RPMI7951 (cell line): ENCODE measurements around the gene HDAC7. TPM values are rescaled to one million over a fixed set of nuclear protein-coding genes. Genes with fewer than 3 reads are reported as not detected.
A peak's percentile ranks its signal among the peaks of the same experiment; 100 is the strongest.
"Not testable (repeated sequence)": the region's sequence is repeated elsewhere in the genome, so short reads cannot be mapped to it uniquely, and the experiment has no call there.

ENCODE experiments used
- DNase-seq: peaks from one replicate; pipeline ENCODE4 v3.0.0-alpha.2; 2012; ENCODE audit warnings: low read depth
- total RNA-seq: library from RNA; depleted of rRNA; stranded (reverse); fragments of >200 nt; shearing (Covaris generic); gene quantifications from 2 replicates; pipeline ENCODE4 v1.2.3, GENCODE V29; 2014

Gene HDAC7
- total RNA-seq, 1 experiment from 2014 or later = 13.9 TPM

DNA sequence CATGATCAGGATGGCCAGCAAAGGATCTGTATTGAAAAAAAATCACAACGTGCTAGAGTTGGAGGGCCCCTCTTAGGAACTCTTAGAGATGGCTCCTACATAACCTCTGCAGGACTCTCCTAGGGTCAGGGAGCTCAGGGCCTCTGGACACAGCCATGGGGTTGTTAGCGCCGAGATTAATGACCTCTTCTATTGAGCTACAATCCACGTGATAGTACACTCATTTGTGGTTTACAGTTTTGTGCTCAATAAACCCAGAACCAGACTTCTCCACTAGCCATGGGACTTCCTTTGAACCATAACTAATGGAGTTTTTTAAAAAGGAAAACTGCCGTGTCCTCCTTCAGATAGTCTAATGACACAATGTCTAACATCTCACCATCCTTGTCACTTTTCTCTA, 29.6 kb upstream of the HDAC7 start:
- DNase-seq = no peak

DNA sequence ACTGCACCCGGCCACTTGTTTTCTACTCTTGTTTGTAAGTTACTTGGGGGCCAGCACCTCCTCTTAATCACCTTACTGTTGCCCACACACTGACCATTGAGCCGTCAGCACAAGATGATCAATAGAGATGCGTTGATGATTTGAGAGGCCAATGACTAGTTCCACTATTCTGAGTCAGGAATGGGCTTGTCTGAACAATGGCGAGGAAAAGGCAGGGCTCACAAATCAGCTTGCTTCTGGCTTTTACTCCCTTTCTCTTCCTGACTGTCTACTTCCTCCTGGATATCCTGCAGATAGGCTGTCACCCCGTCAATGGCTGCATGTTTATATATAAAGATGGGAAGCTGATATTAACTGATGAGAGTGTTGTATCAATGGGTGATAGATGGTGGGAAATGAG, 29.1 kb upstream of the HDAC7 start:
- DNase-seq = no peak

DNA sequence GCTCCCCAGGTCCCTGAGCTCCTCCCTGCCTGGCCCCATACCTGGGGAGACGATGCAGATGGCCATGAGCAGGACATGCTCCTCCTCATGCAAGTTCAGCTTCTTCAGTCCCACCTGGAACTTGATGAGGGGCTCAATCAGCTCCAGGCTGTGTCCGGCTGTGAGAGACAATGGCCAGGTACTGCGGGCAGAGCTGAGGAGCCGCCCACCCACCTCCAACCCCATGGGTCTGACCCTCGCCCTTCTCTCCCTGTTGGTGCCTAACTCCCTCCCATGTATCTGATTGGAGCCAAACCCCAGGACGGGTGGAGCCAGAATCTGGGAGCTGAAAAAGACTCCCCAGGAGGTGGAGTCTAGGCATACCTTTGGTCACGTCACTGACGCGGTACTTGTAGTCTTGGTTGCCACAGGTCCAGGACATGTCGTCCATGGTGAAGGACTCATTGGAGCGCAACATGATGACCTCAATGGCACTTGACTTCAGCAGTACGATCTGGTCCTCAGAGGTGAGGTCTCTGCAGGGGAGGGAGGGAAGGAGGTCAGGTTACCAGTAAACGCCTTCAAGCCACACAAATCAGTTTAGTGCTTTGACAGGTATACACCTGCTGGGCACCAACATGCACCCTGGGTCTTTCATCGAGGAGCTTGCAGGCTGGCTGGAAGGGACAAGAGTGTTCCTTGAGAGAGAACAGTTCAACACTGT, 26.7 kb upstream of the HDAC7 start:
- DNase-seq = no peak

DNA sequence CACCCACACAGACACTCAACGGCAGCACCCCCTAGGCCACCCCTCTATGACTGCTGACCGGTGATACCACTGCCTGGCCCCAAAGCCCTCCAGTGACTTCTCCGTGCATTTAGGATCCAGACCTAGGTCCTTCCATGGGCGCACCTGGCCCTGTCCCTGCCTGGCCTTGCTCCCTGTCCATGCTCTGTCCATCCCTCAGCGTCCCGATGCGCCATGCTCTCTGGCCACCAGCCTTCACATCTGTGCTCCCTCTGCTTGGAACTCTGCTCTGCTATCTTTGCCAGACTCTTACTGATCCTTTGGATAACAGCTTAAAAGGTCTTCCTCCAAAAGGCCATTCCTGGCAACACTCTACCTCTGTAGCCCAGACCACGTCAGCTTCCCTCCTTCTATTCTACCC, 25.4 kb upstream of the HDAC7 start:
- no peak for DNase-seq

DNA sequence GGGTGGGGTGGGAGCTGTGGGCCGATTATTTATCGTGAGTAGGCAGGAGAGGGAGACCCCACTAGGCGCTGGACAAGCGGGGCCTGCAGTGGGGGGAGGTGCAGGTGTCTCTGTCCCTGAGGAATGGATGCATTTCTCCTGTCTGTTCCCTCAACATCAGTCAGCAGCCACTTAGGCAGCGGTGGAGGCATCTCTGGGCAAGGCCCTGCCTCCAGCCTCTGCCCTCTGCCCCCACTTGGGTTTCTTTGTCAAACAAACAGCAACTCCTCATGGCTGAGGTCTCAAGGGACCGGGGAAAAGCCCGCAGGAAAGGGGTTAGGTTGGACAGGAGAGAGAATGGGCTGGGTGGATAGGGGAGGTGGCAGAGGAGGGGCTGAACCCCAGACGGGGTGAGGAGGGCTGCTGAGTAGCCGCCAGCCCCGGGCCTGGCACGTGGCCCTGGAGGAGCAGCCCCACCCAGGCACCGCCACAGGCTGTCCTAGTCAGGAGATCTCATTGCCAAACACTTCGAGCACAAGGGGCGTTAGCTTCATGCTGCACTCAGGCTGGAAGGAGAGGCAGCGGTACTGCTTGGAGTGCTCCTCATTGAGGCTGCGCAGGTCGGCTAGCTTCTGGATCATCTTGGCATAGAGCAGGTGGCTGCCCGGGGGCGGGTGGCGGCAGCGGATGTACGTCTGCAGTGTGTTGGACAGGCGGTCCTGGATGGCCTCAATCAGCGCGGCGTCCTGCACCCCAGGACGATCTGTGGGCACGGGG, 24.7 kb upstream of the HDAC7 start:
- DNase-seq = no peak

DNA sequence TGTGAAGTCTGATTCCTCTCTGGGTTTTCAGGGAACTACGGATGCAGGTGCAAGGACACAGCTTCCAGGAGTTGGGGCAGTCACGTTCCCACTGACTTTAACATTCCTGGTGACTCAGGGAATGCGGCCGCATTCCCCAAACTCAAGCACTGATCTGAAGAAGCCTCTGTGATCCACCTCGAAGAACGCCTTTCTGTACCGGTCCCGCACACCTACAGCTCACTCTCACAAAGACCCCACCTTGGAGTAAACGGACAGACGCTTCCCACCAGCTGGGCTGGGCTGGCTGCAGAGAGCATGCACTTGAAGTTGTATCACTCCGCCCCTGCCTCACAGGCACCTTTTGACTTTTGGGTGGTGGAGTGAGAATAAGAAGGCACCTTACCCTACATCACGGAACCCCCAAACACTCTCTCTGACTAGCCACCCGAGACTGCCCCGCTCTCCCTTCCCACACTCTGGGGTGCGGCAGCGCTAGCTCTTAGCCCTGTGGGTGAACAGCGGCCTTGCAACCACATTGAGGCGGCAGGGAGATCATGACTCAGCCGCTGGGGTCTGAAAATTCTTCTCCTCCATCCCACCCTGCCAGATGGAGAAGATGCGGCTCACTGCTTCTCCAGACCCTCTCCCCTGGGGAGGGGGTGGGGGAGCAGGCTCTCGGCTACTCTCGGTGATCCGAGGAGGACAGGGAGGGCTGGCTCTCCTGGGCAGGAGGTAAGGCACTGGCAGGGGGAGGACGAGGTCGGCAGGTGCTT, 23.7 kb upstream of the HDAC7 start:
- no peak for DNase-seq

DNA sequence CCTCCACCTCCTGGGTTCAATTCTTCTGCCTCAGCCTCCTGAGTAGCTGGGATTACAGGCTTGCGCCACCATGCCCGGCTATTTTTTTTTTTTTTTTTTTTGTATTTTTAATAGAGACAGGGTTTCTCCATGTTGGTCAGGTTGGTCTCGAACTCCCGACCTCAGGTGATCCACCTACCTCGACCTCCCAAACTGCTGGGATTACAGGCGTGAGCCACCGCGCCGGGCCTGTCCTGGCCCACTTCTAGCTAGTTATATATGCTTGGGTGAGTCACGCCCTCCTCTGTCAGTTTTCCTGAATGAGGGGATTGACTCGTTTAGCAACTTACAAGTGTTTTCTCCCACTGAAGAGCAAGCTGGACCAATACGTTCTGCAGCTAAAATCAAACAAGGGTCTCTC, 22.8 kb upstream of the HDAC7 start:
- not testable (repeated sequence) for DNase-seq

DNA sequence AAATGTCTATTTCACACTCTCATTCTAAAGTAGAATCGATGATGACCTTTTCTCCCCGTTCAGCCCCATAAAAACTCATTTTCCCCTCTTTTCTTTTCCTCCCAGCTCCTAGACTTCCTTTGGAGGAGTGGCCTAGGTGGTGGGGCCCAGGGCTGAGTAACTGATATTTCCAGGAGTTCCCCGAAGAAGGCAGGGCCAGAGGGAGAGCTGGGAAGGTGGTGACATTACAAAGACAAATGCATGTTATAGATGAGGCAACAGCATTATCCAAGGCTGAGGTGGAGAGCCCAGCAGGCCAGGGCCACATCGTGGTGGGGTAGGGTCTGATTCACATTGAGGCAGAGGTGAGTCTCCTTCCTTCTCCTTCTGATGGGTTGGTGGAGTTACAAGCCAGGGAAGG, 22.2 kb upstream of the HDAC7 start:
- DNase-seq = no peak

DNA sequence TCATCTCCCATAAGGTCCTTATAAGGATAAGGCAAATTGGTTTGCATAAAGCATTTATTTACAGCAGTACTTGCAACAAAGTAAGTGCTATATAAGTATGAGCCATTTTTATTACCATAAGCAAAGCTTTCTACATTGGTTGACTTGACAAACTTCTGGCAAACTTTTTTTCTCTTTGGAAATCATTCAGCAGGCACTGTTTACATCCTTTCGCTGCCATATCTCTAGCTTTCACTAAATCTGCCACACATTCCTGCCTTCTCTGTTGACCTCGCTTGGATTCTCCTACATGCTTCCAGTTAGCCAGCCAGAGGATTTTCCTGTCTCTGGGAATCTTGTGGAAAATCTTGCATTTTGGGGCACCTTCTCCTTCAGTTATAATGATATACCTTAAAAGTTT, 21.8 kb upstream of the HDAC7 start:
- no peak for DNase-seq

DNA sequence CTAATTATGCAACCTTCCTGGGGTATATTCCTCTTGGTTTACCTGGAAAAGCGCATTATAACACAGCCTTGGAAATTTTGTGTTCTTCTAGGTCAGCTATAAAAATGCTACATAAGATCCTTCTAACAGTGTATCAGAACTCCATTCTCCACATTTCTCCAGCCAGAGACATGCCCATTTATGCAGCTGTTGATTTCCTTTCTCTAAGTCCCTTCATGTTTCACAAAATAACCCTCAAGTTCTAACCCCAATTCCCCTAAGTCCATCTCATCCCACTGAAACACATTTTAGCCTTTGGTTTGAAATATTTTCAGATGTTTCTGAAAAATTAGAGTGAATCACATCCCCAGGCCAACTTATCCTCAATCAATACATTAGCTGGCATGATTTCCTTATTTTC, 20.9 kb upstream of the HDAC7 start:
- DNase-seq = no peak

DNA sequence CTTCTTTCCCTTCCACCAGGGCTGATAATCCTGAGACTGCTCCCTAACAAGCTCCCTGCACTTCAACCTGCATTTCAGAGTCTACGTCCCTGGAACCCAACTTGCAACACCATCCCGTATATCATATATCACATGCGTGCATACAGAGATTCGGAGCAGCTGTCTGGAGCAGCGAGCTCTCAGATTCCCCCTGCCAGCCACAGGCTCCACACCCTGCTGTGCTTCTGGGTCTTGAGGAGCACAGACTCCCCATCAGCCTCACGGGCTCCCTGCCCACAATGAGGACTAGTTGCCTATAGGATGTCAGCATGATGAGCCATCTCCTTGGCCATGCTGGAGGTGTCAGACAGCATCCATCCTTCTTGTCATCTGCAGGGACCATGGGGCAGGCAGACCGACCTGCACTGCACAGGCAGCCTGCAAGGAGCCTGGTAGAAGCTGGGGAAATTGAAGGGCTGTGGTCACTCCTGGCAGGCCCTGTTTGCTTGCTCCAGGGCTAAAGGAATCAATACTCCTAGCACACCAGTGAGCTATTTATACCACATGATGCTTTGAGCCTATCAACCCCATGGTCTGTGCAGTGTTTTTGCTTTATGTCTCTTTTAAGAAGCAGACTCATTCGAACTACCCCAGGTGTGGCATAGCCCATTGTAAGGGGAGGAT, 19.6 kb upstream of the HDAC7 start:
- no peak for DNase-seq

DNA sequence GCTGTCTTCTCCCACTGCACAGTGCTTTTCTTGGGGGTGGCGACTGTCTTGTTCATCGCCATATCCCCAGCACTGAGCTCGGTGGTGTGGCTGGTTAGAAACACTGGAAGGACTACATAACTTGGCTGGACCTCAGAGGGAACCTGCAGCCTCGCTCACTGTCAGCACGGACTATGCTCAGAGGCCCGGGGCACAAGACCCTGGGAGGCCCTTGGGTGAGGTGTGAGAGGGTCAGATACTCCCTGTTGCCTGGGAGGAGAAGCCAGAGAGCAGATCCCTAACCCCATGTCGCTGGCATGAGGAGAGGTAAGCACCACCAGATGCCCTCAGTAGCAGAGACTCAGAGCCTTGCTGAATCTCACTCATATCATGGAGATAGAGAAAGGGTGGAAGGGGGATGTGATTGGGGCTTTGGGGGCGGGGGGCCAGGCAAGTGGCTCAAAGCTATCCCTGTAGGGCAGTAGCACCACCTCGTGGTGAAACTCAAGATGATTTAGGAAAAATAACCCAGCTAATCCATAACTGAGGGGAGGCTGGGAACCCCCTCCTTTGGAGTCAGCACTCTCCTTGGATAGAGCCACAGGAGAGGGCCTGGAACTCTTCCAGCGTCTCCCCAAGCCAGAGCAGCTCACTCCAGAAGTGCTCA, 18.7 kb upstream of the HDAC7 start:
- DNase-seq = peak; percentile 39

DNA sequence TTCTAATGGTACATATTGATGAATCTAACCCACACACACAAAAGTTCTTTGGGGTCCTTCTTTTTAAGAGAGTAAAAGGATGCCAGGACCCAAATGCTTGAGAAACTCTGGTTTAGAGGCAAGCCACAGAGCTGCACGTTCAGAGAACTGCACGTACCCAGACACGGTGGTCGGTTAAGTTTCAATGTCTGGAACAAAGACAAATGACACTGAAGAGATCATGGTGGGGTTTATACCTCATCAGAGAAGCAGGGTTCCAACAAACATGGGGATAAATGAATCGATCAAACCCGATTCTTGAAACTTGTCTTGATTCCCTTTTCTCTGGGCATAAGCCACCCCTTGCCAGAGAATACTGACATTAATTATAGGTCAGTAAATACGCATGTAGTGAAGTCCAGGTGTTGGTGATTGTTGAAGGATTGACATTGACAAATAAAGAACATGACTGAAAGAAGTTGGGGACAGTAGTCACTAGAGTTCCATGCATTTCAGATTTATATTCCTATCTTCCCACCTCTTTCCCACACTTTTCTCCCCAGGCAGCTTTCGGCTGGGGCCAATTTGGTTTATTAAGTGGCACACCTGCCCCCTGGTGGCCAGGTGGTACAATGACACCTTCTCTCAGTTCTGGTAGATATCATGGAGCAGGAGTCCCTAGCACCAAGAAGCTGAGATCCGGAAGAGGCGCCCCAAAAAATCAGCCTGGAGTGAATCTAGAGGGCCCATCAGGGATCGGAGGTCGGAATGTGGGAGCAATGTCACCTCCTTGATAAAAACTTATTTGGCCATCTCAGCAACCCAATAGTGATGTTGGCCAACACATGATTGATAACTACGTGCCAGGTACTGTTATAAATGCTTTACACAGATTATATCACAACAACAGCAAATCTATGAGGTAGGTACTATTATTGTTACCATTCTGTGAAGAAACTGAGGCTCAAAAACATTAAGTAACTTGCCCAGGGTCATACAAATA, 17.8 kb upstream of the HDAC7 start:
- peak; percentile 63 for DNase-seq

DNA sequence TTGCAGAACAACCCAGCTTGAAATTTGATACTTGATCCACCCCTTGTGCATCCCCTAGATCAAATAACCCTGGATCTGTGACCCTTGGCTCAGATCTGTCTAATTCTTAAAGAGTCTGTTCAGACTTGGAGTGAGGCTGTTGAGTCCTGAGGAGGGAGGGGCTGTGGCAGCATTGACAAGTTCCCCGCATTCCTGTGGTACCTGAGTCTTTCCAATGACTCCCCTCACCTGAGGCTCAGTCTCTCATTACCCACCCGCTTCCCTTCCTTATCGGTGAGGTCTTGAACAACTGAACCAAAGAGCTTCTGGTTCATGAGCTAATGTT, 16.1 kb upstream of the HDAC7 start:
- no peak for DNase-seq

DNA sequence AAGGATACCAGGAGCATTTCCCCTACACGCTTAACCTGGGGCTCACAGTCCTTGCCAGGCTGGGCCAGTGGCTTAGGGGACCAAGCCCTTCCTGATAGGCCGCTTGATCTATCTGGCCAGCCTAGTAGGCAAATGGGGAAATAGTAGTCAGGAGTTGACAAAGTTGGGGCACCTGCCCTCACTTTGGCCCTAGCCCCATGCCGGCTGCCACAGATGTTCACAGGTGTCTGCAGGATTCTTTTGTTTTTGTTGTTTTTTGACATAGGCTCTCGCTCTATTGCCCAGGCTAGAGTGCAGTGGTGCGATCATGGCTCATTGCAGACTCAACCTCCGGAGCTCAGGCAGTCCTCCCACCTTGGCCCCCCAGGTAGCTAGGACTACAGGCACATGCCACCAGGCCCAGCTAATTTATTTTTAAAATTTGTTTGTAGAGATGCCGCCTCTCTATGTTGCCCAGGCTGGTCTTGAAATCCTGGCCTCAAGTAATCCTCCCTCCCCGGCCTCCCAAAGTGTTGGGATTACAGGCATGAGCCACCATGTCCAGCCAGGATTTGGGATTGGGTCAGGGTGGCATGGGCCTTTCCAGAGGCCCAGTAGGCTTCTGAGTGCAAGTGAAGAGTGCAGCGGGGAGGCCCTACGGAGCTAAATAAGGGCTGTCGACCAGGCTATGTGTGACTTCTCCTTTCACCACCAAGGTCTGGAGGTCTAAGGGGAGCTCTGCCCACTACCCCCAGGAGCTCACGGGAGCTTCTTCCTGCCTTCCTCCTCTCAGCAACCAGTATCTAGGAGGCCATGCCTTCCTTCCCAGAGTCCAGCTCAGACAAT, 15.5 kb upstream of the HDAC7 start:
- DNase-seq = no peak

DNA sequence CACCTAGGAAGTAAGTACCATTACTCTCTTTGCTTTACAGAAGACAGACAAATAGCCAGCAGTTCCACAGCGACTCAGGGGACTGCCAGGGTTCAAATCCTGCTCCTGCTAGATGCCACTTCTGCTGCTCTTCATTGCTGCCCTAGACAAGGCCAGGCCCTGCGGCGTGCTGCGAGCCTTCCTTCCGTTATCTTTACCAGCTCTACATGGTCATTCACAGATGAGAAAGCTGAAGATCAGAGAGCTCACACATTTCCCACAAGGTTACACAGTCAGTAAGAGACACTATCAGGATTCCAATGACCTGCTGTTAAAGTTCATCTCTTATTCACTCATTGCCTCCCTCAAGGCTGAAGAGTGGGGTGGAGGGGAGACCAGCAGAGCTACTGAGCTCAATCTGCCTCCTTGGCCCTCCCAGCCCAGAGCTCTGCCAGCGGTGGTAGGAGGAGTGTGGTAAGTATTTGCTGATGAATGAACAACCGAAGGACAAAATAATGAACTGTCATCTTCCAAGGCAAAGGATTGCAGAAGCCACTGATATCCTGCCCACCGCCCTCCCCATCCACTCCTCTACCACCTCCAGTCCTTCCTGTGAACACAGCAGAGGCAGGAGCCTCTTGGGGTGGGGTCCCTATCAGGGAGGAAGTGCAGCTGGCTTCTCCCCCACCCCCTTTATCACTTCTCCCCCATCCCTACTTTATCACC, 14.6 kb upstream of the HDAC7 start:
- DNase-seq = no peak

DNA sequence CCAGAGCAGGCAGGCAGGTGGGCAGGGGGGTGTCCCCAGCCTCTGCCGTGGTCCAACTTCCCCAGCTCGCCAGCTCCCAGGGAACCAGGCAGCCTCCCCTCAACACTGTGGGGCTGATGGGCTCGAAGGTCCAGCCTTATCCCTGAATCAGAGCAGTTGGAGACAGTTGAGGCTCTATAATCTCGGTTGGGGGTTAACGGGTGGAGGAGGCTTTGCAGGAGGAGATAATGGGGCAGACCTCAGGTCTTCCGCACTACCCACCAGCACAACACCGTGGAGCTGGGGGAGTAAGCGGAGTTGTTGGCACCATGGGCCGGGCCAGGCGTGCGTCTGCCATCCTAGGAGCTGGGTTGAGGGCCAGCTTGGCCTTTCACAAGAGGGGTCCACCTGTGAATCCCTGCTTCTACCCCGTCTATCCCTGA, 13.9 kb upstream of the HDAC7 start:
- DNase-seq = no peak

DNA sequence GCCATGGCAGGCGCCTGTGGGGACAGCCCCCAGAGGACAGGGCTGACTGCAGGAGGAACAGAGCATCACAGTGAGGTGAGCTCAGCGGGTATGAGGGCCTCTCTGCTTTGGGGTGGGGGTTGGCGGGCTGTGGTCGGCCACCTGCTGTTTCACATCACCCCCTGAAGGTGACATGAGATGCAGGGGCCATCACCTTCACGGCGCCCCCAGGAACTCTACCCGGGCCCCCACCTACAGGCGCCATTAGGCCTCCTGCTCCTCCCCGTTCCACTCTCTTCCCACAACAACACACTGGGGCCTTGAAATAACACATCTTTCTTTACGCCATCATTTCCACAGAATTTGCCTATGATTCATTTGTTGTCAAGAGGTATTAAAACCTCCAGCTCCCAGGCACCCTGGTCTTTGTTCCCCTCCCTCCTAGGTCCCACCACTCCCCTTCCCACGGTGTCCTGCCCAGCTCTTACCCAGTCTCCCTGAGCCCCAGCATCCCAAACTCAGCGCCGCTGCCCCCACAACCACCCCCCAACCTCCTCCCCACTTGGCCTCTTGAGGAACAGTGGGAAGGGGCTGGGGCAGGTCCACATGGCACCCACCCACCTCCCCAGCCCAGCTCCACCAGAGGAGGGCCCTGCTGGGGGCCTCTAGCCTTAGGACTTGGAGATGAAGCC, 12.7 kb upstream of the HDAC7 start:
- no peak for DNase-seq

DNA sequence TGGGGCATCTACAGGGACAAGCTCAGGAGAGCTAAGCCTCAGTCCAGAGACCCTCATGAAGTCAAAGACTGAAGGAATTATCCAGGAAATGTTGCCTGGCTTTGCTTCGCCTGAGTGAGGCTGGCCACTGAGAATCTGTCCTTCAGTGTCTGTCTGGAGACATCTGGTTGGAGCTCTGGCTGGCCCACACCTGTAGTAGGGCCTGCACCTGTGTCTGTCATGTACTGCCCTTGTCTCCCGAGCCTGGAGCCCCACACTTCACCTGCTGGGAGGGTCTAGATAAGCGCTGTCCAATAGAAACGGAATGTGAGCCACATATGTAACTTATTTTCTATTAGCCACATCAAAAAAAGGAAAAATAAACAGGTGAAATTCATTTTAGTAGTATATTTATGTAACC, 9.9 kb upstream of the HDAC7 start:
- no peak for DNase-seq
